Measurements from ENCODE around the gene MUC5AC.
"Not testable (repeated sequence)": the region's sequence is repeated elsewhere in the genome, so short reads cannot be mapped to it uniquely, and the experiment has no call there.

MUC5AC gene

GRCh38 chr11:1147792-1148191 lies 10.0 kb upstream of the MUC5AC start:
- no peak for DNase-seq (ENCODE audit: extremely low read depth in 1 of 2, low read depth in 1 of 2)

DNA sequence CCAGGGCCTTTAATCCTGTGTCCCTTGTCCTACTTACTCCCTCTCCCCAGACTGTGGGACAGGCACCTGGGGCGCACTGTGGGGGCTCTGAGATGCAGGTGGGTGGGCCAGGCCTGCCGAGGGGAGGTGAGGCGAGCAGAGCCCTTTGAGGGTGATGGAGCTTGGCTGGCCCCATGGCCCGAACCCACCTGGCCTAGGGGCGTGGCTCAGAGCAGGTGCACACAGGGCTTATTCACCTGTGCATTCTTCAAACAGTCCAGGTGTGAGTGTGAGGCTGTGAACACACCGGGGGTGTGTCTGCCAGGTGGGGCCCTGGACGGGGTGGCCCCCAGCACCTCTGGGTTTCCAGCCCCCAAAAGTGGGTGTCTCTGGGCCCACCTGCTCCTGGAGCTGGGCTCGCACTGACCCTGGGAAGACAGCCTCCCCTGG lies 9.0 kb upstream of the MUC5AC start:
- no peak for DNase-seq (ENCODE audit: extremely low read depth in 1 of 2, low read depth in 1 of 2)

GRCh38 chr11:1149545-1149944 lies 8.2 kb upstream of the MUC5AC start:
- DNase-seq (ENCODE audit: extremely low read depth in 1 of 2, low read depth in 1 of 2), result no peak

DNA sequence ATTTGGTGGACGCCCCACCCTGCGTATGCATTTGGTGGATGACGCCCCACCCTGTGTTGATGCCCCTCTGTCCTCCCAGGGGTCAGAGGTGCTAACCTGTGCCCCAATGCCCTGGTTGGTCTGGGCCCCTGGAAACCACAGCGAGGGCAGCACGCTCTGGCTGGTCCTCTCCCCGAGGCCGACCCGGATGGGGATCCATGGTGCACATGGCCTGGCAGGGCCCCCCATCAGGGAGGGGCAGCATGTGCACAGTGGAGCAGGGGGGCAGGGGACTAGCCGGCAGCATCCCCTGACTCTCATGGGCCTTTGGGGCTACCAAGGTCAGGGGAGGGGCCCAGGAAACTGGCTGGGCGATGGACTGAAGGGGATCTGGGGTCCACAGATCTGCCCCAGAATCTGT lies 7.6 kb upstream of the MUC5AC start:
- no peak for DNase-seq (ENCODE audit: extremely low read depth in 1 of 2, low read depth in 1 of 2)

DNA sequence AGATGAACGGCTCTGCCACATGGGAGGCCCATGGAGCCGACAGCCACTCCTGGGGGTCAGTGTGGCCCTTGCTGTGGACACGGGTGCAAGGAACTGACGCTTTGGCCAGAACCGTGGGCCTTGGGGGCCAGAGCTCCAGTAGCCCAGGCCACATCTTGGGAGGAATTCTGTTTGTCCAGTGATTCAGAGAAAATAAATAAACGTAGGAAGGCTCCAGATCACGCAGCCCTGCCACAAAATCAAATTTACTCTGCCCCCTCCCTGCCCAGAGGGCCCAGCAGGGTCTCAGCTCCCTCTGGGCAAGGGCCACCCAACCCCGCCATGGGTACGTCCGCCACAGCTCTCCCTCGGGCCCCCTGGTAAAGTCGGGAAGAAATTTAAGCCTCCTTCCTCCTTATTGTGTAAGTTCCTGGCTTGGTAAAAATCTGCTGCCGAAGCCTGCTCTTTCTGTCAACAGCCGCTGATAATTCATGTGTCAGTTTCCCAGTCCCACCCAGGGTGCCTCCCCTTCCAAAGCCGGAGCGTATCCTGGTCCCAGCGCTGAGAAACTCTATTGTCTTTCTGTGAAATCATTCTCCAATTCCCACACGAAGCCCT lies 6.9 kb upstream of the MUC5AC start:
- no peak for DNase-seq (ENCODE audit: extremely low read depth in 1 of 2, low read depth in 1 of 2)

GRCh38 chr11:1151366-1152315 lies 6.1 kb upstream of the MUC5AC start:
- DNase-seq (ENCODE audit: extremely low read depth in 1 of 2, low read depth in 1 of 2), result no peak

DNA sequence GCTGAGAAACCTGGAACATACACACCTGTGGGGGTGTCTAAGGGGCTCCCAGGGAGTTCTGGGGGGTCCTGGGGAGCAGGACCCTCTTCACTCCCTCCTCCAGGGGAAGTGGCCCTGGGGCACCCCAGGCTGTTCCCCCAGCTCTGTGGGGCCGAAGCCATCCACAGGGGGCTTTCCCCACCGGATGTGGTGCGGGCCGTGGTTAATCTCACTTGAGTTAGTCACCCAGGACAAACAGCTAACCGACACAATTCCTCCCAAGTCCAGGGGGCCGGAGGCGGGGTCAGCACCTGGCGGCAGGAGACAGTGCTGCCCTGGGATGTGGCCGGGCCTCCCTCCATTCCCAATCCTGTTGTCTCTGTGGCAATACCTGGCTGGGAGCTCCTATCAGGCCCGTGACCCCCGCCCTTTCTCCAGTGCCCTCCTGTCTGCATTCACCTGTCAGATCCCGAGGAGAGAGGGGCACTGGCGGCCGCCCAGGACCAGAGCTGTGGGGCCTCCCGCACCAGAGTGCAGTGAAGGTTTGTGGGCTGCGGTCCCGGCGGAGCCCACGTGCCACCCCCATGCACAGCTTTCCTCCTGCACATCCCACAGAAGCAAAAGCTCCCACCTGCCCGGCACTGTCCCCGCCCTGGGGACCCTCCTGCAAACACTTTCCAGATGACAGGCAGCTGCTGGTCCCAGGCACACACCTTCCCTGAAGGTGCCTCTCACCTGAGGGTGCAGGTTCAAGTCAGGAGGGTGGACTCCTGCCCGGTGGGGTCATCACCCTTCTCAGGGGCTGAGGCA lies 5.2 kb upstream of the MUC5AC start:
- DNase-seq (ENCODE audit: extremely low read depth in 1 of 2, low read depth in 1 of 2), result peak; percentile 19 to 33

GRCh38 chr11:1153105-1153950 lies 4.4 kb upstream of the MUC5AC start:
- DNase-seq (ENCODE audit: extremely low read depth in 1 of 2, low read depth in 1 of 2), result no peak

DNA sequence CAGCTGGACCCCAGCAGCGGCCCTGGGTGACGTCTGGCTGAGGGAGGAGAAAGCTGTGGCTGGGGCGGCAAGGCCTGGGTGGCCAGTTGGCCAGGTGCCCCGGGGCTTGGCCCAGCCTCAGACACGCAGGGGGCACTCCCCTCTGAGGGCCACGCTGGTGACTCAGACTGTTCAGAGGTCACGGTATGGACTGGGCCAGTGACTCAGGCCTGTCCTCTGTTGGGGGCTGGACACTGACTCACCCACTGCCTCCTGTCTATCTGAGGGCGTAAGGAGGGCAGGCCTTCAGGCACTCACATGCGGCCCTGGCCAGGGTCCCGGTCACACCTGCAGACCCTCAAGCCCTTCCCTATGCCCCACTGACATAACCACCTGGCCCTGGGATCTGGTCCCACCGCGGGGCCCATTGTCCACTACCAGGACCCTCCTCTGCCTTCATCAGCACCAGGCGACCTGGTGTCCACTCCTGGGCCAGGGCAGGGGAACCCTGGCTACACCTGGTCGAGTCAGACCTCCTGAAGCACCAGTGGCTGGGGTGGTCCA lies 3.7 kb upstream of the MUC5AC start:
- no peak for DNase-seq (ENCODE audit: extremely low read depth in 1 of 2, low read depth in 1 of 2)

DNA sequence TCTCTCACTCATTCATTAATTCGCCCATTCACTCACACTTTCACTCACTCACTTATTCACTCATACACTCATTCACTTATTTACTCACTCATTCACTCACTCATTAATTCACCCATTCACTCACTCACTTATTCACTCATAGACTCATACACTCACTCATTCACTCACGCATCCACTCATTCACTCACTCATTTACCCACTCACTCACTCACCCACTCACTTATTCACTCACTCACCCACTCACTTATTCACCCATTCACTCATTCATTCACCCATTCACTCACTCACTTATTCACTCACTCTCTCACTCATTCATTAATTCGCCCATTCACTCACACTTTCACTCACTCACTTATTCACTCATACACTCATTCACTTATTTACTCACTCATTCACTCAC lies 3.1 kb upstream of the MUC5AC start:
- not testable (repeated sequence) for DNase-seq (ENCODE audit: extremely low read depth in 1 of 2, low read depth in 1 of 2)

DNA sequence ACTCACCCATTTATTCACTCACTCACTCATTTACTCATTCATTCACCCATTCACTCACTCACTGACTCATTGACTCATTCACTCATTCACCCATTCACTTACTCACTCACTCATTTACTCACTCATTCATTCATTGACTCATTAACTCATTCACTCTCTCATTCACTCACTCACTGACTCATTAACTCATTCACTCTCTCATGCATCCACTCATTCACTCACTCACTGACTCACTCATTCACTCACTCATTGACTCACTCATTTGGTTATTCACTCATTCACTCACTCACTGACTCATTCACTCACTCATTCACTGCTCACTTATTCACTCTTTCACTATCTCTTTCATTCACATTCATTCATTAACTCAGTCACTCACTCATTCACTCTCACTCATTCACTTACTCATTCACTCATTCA lies 2.5 kb upstream of the MUC5AC start:
- no peak for DNase-seq (ENCODE audit: extremely low read depth in 1 of 2, low read depth in 1 of 2)

GRCh38 chr11:1156506-1157340 lies 1.0 kb upstream of the MUC5AC start:
- no peak for DNase-seq (ENCODE audit: extremely low read depth in 1 of 2, low read depth in 1 of 2)

- no peak for DNase-seq (ENCODE audit: extremely low read depth in 1 of 2, low read depth in 1 of 2)
Measured at GRCh38 chr11:1157341-1157644, 460 bp upstream of the MUC5AC start.

DNA sequence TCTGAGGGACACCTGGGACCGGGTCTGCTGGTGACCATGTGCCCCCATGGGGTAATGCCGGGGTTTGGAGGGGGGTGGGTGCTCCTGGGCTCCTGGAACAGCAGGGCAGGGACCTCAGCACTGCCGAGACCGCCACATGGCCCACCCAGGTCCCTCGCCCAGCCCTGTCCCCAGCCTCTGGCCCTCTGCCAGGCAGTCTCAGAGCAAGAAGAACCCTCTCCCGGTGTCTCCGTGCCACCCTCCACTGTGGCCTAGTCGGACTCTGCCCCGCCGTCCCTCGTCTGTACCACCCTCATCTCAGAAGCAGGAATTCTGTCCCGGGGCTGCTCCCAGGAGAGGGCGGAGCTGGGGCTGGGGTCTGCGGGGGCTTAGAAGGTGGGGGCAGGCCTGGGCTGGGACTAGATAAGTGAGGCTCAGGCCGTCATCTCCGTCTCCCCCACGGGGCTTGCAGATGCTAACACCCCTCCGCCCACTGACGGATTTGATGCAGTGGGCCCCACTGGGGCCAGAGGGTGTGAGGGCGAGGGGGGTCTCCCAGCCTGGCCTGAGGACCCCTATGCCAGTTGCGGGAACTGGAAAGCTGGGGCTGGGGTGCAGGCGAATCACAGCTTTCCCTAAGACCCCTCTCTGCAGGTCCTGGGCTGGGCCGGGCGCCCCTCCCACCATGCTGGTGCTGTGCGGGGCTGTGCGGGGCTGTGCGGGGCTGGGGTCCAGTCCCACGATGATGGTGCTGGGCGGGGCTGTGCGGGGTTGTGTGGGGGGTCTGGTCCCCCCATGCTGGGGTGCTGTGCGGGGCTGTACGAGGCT lies 1.1 kb downstream of the MUC5AC start:
- DNase-seq (ENCODE audit: extremely low read depth in 1 of 2, low read depth in 1 of 2), result no peak

DNA sequence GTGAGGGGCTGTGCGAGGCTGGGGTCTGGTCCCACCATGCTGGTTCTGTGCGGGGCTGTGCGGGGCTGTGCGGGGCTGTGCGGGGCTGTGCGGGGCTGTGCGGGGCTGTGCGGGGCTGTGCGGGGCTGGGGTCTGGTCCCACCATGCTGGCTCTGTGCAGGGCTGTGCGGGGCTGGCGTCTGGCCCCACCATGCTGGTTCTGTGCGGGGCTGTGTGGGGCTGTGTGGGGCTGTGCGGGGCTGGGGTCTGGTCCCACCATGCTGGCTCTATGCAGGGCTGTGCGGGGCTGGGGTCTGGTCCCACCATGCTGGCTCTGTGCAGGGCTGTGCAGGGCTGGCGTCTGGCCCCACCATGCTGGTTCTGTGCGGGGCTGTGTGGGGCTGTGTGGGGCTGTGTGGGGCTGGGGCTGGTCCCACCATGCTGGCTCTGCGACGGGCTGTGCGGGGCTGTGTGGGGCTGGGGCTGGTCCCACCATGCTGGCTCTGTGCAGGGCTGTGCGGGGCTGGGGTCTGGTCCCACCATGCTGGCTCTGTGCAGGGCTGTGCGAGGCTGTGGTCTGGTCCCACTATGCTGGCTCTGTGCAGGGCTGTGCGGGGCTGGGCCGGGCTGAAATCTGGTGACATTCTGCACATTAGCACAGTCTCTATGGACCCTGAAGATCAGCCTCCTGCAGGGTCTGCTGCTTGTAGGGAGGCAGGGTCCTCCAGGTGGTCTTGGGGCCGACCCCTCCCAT lies 1.9 kb downstream of the MUC5AC start:
- DNase-seq (ENCODE audit: extremely low read depth in 1 of 2, low read depth in 1 of 2), result not testable (repeated sequence)

DNA sequence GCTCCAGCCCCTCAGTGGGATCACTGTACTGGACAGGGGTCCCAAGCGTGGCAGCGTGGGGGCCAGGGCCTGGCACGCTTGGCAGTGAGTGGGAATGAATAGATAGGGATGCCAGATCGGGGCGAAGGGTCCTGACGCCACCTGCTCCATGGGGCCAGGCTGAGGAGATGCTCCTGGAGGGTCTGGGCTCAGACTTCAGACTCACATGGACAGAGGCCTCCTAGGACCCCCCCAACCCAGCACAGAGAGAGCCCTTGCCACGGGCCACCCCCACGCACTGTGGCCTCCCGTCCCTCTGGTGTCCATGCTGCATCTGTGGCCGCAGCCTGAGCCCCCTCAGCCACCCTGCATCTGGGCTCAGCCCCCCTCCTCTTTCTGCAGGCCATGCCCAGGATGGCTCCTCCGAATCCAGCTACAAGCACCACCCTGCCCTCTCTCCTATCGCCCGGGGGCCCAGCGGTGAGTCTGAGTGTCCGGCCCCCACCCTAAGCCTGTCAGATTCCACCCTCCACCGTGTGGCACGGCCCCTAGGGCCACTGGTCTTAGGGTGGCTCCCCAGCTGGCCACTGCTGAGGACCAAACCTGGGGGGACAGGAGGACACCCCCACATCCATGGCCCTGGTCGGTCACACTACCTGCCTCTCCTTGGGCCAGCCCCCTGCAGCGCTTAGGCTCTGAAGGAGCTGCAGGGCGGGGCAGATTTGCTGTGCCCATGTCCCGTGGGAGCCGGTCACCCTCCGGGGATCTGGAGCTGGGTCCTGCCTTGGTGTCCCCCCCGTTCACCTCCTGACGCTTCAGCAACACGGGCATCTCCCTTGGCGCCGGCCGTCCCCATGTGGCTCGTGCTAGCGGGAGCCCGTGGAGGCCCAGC lies 2.7 kb downstream of the MUC5AC start:
- DNase-seq (ENCODE audit: extremely low read depth in 1 of 2, low read depth in 1 of 2), result no peak

All from stimulated activated CD8-positive, alpha-beta memory T cell treated with anti-CD3 and anti-CD28 coated beads, Interleukin-7, amount 100 ng/mL, for 48 hours (primary cell).